AG09319 (cell line): ENCODE measurements around the gene SOBP.

ENCODE experiments used
- DNase-seq: peaks from one replicate; pipeline ENCODE4 v3.0.0-alpha.2; 2010; ENCODE audit warnings: low read depth; ENCODE audit errors: extremely low read depth
- TF ChIP-seq, protein P1 (sequence below): IDR thresholded peaks from 2 replicates; pipeline ENCODE4 v1.5.1; 2011; ENCODE audit warnings: low read depth, mild to moderate bottlenecking, inconsistent platforms, low read length, moderate library complexity

The SOBP gene

DNA sequence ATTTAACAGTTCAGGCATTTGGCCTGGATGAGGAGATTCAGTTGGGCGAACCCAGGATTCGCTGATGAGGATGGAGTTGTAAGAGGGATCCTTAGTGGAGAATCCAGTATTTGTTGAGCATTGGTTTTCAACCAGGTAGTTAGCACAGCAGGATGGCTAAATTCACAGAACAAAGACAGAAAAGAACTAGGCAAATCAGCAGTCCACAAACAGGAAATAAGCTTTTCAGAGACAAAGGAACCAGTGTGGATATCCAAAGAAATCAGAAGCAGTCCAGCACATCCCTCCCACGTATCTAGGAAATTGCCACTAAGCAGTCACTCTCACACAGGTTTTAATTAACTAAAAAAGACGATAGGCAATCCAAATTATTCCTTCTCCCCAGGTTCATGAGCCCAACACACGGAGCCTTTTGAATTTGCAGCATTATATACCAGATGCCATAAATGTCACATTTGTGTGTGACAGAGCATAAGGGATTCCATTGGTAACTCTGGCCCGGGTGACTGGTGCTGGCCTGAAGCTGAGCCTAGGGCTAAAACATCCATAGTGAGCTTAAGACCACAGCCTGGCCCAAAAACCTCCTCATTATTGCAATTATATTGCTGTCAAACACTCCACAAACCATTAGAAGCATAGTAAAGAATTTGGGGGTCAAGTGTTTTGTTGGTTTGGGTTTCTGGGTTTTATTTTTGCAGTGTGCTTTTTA is 131.5 kb downstream of the SOBP start:
- DNase-seq, result no peak
- TF ChIP-seq, protein P1, sequence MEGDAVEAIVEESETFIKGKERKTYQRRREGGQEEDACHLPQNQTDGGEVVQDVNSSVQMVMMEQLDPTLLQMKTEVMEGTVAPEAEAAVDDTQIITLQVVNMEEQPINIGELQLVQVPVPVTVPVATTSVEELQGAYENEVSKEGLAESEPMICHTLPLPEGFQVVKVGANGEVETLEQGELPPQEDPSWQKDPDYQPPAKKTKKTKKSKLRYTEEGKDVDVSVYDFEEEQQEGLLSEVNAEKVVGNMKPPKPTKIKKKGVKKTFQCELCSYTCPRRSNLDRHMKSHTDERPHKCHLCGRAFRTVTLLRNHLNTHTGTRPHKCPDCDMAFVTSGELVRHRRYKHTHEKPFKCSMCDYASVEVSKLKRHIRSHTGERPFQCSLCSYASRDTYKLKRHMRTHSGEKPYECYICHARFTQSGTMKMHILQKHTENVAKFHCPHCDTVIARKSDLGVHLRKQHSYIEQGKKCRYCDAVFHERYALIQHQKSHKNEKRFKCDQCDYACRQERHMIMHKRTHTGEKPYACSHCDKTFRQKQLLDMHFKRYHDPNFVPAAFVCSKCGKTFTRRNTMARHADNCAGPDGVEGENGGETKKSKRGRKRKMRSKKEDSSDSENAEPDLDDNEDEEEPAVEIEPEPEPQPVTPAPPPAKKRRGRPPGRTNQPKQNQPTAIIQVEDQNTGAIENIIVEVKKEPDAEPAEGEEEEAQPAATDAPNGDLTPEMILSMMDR, result no peak

DNA sequence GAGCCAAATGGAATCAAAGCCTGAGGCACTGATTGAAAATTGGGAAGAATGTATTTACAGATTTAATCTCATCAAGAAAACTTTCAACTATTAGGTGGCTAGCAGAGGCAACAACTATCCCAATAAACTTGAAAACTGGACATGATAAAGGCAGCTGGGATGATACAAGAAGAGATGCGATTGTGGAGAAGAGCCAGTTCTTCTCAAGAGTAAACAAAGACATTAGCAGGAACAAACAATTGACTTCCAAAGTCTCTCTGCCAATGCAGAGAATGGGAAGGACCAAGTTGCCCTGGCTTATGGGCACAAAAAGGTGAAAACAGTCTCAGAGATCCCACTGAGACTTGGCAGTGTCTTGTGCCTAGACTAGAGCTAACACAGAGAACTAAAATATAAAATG is 132.4 kb downstream of the SOBP start:
- TF ChIP-seq, protein P1, result no peak
- DNase-seq, result no peak

DNA sequence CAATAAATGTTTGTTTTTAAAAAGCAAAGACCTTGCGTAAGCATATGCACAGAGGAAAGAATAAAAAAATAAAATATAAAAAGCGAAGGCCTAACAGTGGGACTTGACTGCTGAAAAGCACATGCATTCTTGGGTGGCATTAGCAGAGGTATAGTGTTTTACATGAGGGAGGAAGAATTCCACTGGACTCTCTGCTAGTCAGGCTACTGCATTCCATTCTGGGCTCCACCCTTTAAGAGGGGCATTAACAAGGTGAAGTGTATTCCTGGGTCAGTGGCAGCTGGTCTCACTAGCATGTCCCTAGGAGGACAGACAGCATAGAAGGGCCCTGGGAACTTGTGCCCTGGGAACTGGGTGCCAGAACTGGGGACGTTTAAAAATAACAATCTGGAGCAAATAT is 134.1 kb downstream of the SOBP start:
- no peak for DNase-seq
- TF ChIP-seq, protein P1, result no peak

DNA sequence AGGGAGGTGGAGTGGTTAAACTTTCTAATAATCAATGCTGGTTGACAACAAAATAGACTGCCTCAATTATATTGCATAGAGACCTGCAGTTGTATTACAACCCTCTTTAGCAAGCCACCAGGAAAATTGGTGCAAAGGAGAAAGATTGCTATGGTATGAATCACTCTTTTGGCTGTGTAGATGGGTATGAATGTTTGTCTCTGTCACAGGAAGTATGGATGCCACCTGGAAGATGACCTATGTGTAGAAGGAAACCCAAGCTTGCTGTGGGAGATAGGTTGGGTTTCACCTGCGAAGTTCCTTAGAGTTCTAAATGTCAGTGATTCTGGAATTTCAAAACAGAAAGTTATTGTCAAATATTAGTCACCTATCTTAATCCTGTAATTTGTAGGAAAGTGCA is 134.6 kb downstream of the SOBP start:
- DNase-seq, result no peak
- TF ChIP-seq, protein P1, result no peak

DNA sequence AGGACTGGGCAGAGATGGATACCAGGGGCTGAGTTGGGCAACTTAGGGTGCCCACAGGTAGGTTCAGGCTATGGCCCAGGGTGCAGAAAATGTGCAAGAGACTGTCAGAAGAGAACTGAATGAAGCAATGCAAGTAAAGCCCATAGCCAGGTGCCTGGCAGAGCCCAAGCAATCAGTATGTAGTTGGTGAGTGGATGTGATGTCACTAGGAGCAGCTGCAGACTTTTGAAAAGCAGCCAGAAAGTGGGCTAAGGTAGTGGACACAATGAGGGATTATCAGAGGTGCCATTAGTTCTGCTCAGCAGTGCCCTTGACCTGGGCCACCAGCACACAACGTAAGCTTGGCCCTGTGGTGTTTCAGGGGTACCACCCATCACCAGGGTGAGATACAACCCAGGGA is 135.3 kb downstream of the SOBP start:
- no peak for DNase-seq
- TF ChIP-seq, protein P1, result no peak

DNA sequence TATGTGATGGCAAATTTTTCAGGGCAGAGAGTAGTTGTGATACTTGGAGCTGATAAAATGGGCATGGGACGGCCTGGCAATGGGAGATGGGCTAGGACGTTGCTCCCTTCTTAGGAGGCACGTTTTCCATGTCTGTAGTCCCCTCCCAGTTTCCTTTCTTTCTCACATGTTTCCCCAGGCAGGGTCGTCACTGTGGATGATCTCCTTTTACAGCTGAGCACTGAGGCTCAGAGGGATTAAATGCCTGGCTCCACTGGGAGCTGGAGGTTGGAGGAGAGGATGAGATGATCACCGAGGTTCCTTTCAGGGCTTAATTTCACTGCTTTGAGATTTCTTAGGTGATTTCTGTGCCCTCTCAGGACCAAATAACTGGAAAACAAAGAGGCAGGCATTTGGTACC is 136.7 kb downstream of the SOBP start:
- TF ChIP-seq, protein P1, result no peak

DNA sequence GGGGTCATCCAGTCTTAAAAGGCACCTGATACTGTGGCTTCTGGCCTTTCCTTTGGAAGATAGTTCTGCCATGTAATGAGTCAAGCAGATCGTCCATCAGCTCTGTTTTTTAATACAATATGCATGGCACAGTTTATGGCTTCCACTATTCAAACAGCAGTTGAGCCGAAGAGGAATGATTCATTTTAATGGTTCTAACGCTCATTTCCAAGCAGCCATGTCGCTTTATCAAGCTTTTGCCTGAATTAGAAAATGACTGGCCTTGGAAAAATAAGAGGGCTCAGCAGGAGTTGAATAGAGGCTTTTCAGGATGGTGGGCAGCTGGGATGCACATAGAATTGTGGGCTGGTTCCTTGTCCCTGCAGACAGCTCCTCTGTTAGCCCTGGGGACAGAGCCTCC is 138.1 kb downstream of the SOBP start:
- no peak for DNase-seq
- TF ChIP-seq, protein P1, result no peak

More for the DNA sequence above, 136.7 kb downstream of the SOBP start:
- no peak for DNase-seq
